Measurements from ENCODE around the gene SLC35B2. TPM values are rescaled to one million over a fixed set of nuclear protein-coding genes. Genes with fewer than 3 reads are reported as not detected.

SLC35B2 gene
- total and polyA plus RNA-seq, 10 of the 15 experiments (the other 5 are each of a cell fraction or from before 2014, with no cell fraction given): 11.3 to 45.4 (median 33.8) TPM

DNA sequence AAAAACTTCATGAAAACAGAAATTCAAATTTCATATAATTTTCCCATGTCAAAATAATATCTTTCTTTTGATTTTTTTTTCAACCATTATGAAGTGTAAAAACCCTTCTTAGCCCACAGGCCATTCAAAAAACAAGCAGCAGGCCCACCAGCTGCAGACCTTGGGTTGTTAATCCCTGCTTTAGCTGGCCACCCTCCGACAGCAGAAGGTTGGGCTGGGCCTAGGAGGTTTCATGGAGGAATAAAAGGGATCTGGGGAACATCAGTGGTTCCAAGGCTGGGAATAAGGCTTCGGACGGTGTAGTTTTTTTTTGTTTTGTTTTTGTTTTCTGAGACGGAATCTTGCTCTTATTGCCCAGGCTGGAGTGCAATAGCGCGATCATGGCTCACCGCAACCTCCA is 14.0 kb downstream of the SLC35B2 start:
- ATAC-seq: no peak
- ChIA-PET CTCF (interaction anchor here (1.5 to 7.7 kb wide), 4 partner anchors 9 to 20 kb away, joined by 4 to 39 read pairs (median 26); partner anchors contain the start of gene SLC29A1), POLR2A (interaction anchor here (0.7 kb wide), 2 partner anchors 180 to 1015 kb away, joined by 4 to 8 read pairs; no protein-coding TSS in a partner anchor), RAD21 (ENCODE audit: unreplicated experiment) (interaction anchor here (1.2 to 1.3 kb wide), 2 partner anchors 12 to 147 kb away, joined by 3 to 8 read pairs; no protein-coding TSS in a partner anchor), SMC1A (ENCODE audit: uncharacterized antibody, unreplicated experiment) (interaction anchor here (1.1 to 1.9 kb wide), 3 partner anchors 10 to 22 kb away, joined by 3 to 7 read pairs (median 4); no protein-coding TSS in a partner anchor)
- no peak overlapping the region for H3K9ac ChIP-seq (ENCODE audit: control insufficient read depth, insufficient read depth, low read length)
- 88% methylated on average over 7 of the region's 7 CpGs for WGBS (ENCODE audit: insufficient coverage, insufficient replicate concordance, low lambda C conversion rate, missing lambda C conversion rate)
- no peaks in the 10 kb centered on the region for H4K20me1 ChIP-seq (ENCODE audit: control insufficient read depth, insufficient read depth)
- peaks cover 0 to 4% of the 10 kb centered on the region in 2 experiments; a peak in 1 of 4 replicates for H3K36me3 ChIP-seq (ENCODE audit: control insufficient read depth in 2 of 2, insufficient read depth in 2 of 2, low read length in 1 of 2)
- H2AFZ ChIP-seq (ENCODE audit: control insufficient read depth, low read depth, low read length): no peak overlapping the region
- no peak overlapping the region for H3K4me3 ChIP-seq
- FAIRE-seq: no peak
- no peaks in the 10 kb centered on the region for H3K27me3 ChIP-seq (replicated peaks in 1 of 2; ENCODE audit: control insufficient read depth in 2 of 2, insufficient read depth in 2 of 2, low read length in 1 of 2)
- H3K4me1 ChIP-seq (ENCODE audit: control insufficient read depth, insufficient read depth, low read length): 0 out of 2 replicates have a peak, but pooled peaks cover 3% of the 10 kb centered on the region
- no peak overlapping the region for H3K27ac ChIP-seq (ENCODE audit: control insufficient read depth, insufficient read depth)
- peaks cover 20% of the 10 kb centered on the region for H3K79me2 ChIP-seq (ENCODE audit: control insufficient read depth, insufficient read depth, low read length)
- no peaks in the 10 kb centered on the region for H3K9me3 ChIP-seq (replicated peaks; ENCODE audit: control insufficient read depth, insufficient read depth, low read length)
- H3K4me2 ChIP-seq (ENCODE audit: control insufficient read depth, insufficient read depth): no peak overlapping the region
- in situ Hi-C loops (cut with MboI): no loop called here
- DNase-seq (ENCODE audit: low read depth, low spot score): no peak
- no peak for TF ChIP-seq RAD51 (IDR thresholded peaks at IDR 0.05)
- TF ChIP-seq, protein P1, sequence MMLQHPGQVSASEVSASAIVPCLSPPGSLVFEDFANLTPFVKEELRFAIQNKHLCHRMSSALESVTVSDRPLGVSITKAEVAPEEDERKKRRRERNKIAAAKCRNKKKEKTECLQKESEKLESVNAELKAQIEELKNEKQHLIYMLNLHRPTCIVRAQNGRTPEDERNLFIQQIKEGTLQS (IDR thresholded peaks at IDR 0.05; ENCODE audit: borderline replicate concordance, extremely low read depth, low read depth, low read length): no peak
- no peak for TF ChIP-seq RAD21 (IDR thresholded peaks at IDR 0.05; ENCODE audit: insufficient read depth, low read depth, low read length)
- intact Hi-C loops (cut with micrococcal nuclease; ENCODE audit: unreplicated experiment): no loop called here
- BruUV-seq (replicated peaks): no TSS peak

DNA sequence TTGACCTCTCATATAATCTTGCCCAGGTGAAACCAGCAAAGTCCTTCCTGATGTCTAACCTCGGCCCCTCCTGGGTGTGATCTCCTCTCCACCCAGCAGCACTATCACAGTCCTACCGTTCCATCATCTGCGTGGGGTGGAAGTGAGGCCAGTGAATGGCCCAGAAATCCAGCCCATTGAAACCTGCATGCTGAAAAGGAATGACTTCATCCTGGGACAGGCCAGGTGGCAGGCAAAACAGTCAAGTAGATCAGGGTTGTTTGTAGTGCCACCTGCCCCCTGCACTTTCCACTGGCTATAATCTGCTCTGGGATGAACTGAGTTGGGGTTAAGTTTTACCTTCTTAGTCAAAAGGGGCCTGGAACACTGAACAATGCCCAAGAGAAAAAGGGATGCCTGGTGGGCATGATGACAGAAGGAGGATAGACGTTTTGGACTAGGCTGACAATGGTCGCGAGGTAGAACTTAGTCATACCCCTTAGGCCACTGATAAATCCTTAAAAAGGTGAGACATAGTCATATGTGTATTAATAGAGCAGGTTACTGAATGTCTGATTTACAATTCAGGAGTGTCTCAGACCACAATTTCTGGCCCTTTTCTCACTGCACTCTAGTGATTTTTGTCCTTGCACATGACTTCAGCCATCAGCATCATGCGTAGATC is 18.5 kb downstream of the SLC35B2 start:
- Histone ChIP-seq H4K20me1 (ENCODE audit: control insufficient read depth, insufficient read depth) (no peaks in the 10 kb centered on the region), H3K36me3 (ENCODE audit: control insufficient read depth in 2 of 2, insufficient read depth in 2 of 2, low read length in 1 of 2) (no peaks in the 10 kb centered on the region; a peak in 1 of 4 replicates), H3K79me2 (ENCODE audit: control insufficient read depth, insufficient read depth, low read length) (no peaks in the 10 kb centered on the region), H2AFZ (ENCODE audit: control insufficient read depth, low read depth, low read length) (no peak overlapping the region), H3K4me2 (ENCODE audit: control insufficient read depth, insufficient read depth) (no peak overlapping the region), H3K4me1 (ENCODE audit: control insufficient read depth, insufficient read depth, low read length) (peaks cover 8% of the 10 kb centered on the region), H3K9me3 (replicated peaks; ENCODE audit: control insufficient read depth, insufficient read depth, low read length) (no peaks in the 10 kb centered on the region), H3K27ac (ENCODE audit: control insufficient read depth, insufficient read depth) (no peak overlapping the region), H3K4me3 (no peak overlapping the region), H3K27me3 (replicated peaks in 1 of 2; ENCODE audit: control insufficient read depth in 2 of 2, insufficient read depth in 2 of 2, low read length in 1 of 2) (no peaks in the 10 kb centered on the region), H3K9ac (ENCODE audit: control insufficient read depth, insufficient read depth, low read length) (no peak overlapping the region)
- RAD21 ChIA-PET (ENCODE audit: unreplicated experiment): interaction anchor here (1.8 kb wide), 1 partner anchor 142 kb away, joined by 10 read pairs; no protein-coding TSS in a partner anchor
- 81% methylated on average over 7 of the region's 7 CpGs for WGBS (ENCODE audit: insufficient coverage, insufficient replicate concordance, low lambda C conversion rate, missing lambda C conversion rate)
- CTCF ChIA-PET: interaction anchor here (1.4 to 6.4 kb wide), 6 partner anchors 15 to 87 kb away, joined by 3 to 117 read pairs (median 9); partner anchors contain the start of gene SLC29A1
- no peak for DNase-seq (ENCODE audit: low read depth, low spot score)
- SMC1A ChIA-PET (ENCODE audit: uncharacterized antibody, unreplicated experiment): interaction anchor here (2.4 kb wide), 1 partner anchor 11 kb away, joined by 6 read pairs; no protein-coding TSS in a partner anchor
- intact Hi-C loops (cut with micrococcal nuclease; ENCODE audit: unreplicated experiment): loop anchor here (1.0 kb wide), 1 partner anchor 67 kb away; no protein-coding TSS in a partner anchor
- no peak for ATAC-seq
- POLR2A ChIA-PET: interaction anchor here (1.1 kb wide), 1 partner anchor 16 kb away, joined by 6 read pairs; the partner anchor contains the start of gene SLC29A1
- no peak for FAIRE-seq
- in situ Hi-C loops (cut with MboI): loop anchor here (5.0 to 10.0 kb wide), 2 partner anchors 67 to 134 kb away; no protein-coding TSS in a partner anchor
- BruUV-seq (replicated peaks): TSS peak; percentile 48
- TF ChIP-seq, protein P2, sequence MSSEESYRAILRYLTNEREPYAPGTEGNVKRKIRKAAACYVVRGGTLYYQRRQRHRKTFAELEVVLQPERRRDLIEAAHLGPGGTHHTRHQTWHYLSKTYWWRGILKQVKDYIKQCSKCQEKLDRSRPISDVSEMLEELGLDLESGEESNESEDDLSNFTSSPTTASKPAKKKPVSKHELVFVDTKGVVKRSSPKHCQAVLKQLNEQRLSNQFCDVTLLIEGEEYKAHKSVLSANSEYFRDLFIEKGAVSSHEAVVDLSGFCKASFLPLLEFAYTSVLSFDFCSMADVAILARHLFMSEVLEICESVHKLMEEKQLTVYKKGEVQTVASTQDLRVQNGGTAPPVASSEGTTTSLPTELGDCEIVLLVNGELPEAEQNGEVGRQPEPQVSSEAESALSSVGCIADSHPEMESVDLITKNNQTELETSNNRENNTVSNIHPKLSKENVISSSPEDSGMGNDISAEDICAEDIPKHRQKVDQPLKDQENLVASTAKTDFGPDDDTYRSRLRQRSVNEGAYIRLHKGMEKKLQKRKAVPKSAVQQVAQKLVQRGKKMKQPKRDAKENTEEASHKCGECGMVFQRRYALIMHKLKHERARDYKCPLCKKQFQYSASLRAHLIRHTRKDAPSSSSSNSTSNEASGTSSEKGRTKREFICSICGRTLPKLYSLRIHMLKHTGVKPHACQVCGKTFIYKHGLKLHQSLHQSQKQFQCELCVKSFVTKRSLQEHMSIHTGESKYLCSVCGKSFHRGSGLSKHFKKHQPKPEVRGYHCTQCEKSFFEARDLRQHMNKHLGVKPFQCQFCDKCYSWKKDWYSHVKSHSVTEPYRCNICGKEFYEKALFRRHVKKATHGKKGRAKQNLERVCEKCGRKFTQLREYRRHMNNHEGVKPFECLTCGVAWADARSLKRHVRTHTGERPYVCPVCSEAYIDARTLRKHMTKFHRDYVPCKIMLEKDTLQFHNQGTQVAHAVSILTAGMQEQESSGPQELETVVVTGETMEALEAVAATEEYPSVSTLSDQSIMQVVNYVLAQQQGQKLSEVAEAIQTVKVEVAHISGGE (CRISPR knock-in tag; IDR thresholded peaks at IDR 0.05): no peak
- TF ChIP-seq ZZZ3 (IDR thresholded peaks at IDR 0.05; ENCODE audit: control insufficient read depth, insufficient read length, low read depth): no peak

All from GM12878 (cell line).